Lung (tissue), 12 donors: ENCODE data around the gene TMEM171. TPM values are rescaled to one million over a fixed set of nuclear protein-coding genes. Genes with fewer than 3 reads are reported as not detected.

ENCODE experiments used
- ATAC-seq: fragments of 200-7000 bp; cut with Tn5 transposase; one replicate; pipeline ENCODE4 v1.9.1; 2020; ENCODE audit warnings: moderate number of reproducible peaks; ENCODE audit not compliant: insufficient read depth, low FRiP score
- DNase-seq, 3 donors: peaks; one replicate each; pipeline ENCODE4 v3.0.0-alpha.2; 2013 to 2017
- H3K27ac ChIP-seq, 2 donors: one replicate each; pipeline ENCODE4 v1.5.1; 2013; ENCODE audit warnings: mild to moderate bottlenecking in 2 of 2, moderate library complexity in 2 of 2, control low read depth in 1 of 2, inconsistent platforms in 1 of 2, low read depth in 1 of 2, low read length in 1 of 2
- H3K27me3 ChIP-seq, 3 donors: one replicate each; pipeline ENCODE4 v1.5.1; 2013; ENCODE audit warnings: low read length in 2 of 3; ENCODE audit not compliant: control insufficient read depth in 3 of 3, insufficient read depth in 3 of 3
- H3K36me3 ChIP-seq, 4 donors: one replicate each; pipeline ENCODE4 v1.5.1; 2013; ENCODE audit warnings: low read length in 4 of 4, mild to moderate bottlenecking in 1 of 4, moderate library complexity in 1 of 4; ENCODE audit not compliant: control insufficient read depth in 4 of 4, insufficient read depth in 4 of 4
- H3K4me1 ChIP-seq, 5 donors: one replicate each; pipeline ENCODE4 v1.5.1; 2013; ENCODE audit warnings: low read length in 5 of 5, mild to moderate bottlenecking in 2 of 5, moderate library complexity in 1 of 5; ENCODE audit not compliant: control insufficient read depth in 5 of 5, insufficient read depth in 5 of 5
- H3K4me3 ChIP-seq: one replicate; pipeline ENCODE4 v1.5.1; 2013; ENCODE audit warnings: mild to moderate bottlenecking, control low read depth, moderate library complexity
- H3K9ac ChIP-seq, 2 donors: one replicate each; pipeline ENCODE4 v1.5.1; 2013; ENCODE audit warnings: low read length in 2 of 2, control low read depth in 1 of 2; ENCODE audit not compliant: insufficient read depth in 1 of 2
- H3K9me3 ChIP-seq, 4 donors: one replicate each; pipeline ENCODE4 v1.5.1; 2013; ENCODE audit warnings: low read length in 3 of 4, mild to moderate bottlenecking in 1 of 4, moderate library complexity in 1 of 4; ENCODE audit not compliant: control insufficient read depth in 4 of 4, insufficient read depth in 3 of 4
- CTCF ChIP-seq: IDR thresholded peaks from 2 replicates; pipeline ENCODE4 v1.5.1; 2012; ENCODE audit warnings: mild to moderate bottlenecking; ENCODE audit errors: control extremely low read depth, extremely low read depth
- WGBS, 2 donors: extraction: QIAGEN DNeasy Blood & Tissue Kit; methylation state at CpG; one replicate each; pipeline ENCODE4 v1.1.7; 2013; 5-methylcytosine and 5-hydroxymethylcytosine counted together
- polyA plus RNA-seq, 2 donors: library from polyadenylated mRNA; stranded (reverse); fragments of 200-250 nt; gene quantifications; one replicate each; pipeline ENCODE4 v1.2.1, GENCODE V29; 2013
- total RNA-seq, 2 donors: library from RNA; depleted of rRNA in 1 of 2; stranded (reverse); fragments of >200 nt in 1 of 2; gene quantifications; one replicate each; pipeline ENCODE4 v1.2.1, GENCODE V29; 2014 to 2021
- donor health status: control.
- donor health status: control.
- donor health status: Bipolar disorder and iron deficiency.
- donor health status: healthy.
- donor health status: DM: yes; HTN: yes; CAD: no.

Gene TMEM171
- total and polyA plus RNA-seq, 4 donors = 0.16 to 0.86 (median 0.44) TPM

GRCh38 chr5:73126381-73126780, 6.0 kb downstream of the TMEM171 start:
- H3K27me3 ChIP-seq = peaks cover 0 to 26% (median 19%) of the 10 kb centered on the region in 3 donors
- peaks cover 0 to 3% (median 0%) of the 10 kb centered on the region in 4 donors for H3K9me3 ChIP-seq
- ATAC-seq (no peak), DNase-seq (no peak)
- H3K9ac ChIP-seq = no peak overlapping the region
- no peaks in the 10 kb centered on the region for H3K4me1 ChIP-seq
- WGBS, 2 donors = 81 to 93% methylated on average over 4 of the region's 4 CpGs
- no peak overlapping the region for H3K4me3 ChIP-seq
- H3K27ac ChIP-seq = no peak overlapping the region
- no peak for TF ChIP-seq CTCF
- H3K36me3 ChIP-seq = no peaks in the 10 kb centered on the region

- TF ChIP-seq CTCF = no peak
- ATAC-seq (no peak), DNase-seq (no peak)
- H3K9ac ChIP-seq = no peak overlapping the region
- no peak overlapping the region for H3K27ac ChIP-seq
- H3K36me3 ChIP-seq = no peaks in the 10 kb centered on the region
- H3K4me3 ChIP-seq = no peak overlapping the region
- peaks cover 0 to 3% (median 0%) of the 10 kb centered on the region in 4 donors for H3K9me3 ChIP-seq
- peaks cover 0 to 21% (median 14%) of the 10 kb centered on the region in 3 donors for H3K27me3 ChIP-seq
- no peaks in the 10 kb centered on the region for H3K4me1 ChIP-seq
- WGBS, 2 donors = 71 to 79% methylated on average over 1 of the region's 1 CpG
Observed at GRCh38 chr5:73126957-73127356, 6.6 kb downstream of the TMEM171 start.

DNA sequence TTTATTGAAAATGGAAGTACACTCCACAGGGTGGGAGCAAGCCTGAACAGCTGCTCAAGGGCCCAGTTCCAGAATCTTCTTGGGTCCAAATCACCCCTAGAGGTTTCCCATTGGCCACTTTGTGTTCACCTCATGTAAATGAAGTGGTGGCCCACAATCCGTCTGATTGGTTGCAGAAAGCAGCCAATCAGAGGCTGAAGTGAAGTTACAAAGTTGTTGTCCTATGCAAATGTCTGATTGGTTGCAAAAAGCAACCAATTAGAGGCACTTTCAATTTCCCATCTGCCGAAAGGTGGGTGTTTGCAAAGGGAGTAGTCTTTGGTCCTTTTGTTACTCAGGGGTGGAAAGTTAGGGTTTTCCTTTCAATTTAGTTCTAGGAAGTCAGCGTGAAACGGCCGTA, 8.8 kb downstream of the TMEM171 start:
- Histone ChIP-seq H3K36me3 (no peaks in the 10 kb centered on the region), H3K9ac (no peak overlapping the region), H3K27me3 (peaks cover 0 to 3% (median under 1%) of the 10 kb centered on the region in 3 donors), H3K4me1 (no peaks in the 10 kb centered on the region), H3K27ac (no peak overlapping the region), H3K4me3 (no peak overlapping the region), H3K9me3 (no peaks in the 10 kb centered on the region)
- 89 to 90% methylated on average over 5 of the region's 5 CpGs for WGBS, 2 donors
- DNase-seq (no peak), ATAC-seq (no peak)
- no peak for TF ChIP-seq CTCF

DNA sequence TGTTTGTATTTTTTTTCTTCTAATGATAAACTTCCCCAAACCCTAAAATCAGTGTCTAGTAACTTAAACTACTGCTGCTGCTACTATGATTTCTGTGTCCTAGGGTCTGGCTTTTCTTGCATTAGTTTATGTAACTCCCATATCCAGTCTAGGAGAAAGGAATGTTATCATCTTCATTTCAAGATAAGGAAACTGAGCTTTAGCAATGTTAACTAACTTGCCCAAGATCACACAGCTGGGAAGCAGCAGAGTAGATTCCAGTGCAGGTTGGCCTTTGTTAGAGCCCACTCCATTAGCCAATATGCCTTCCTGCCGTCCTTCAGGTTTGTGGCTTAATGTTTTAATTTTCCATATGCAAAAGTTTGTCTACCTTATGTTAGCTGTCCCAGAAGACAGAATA, 10.4 kb downstream of the TMEM171 start:
- WGBS, 2 donors = 83 to 85% methylated on average over 1 of the region's 1 CpG
- peaks cover 0 to 2% (median 0%) of the 10 kb centered on the region in 5 donors for H3K4me1 ChIP-seq
- H3K9ac ChIP-seq = no peak overlapping the region
- no peak for TF ChIP-seq CTCF
- no peaks in the 10 kb centered on the region for H3K9me3 ChIP-seq
- ATAC-seq (no peak), DNase-seq (no peak)
- no peak overlapping the region for H3K4me3 ChIP-seq
- H3K36me3 ChIP-seq = no peaks in the 10 kb centered on the region
- H3K27me3 ChIP-seq = no peaks in the 10 kb centered on the region
- no peak overlapping the region for H3K27ac ChIP-seq
